ENCODE results near the gene IRF2BP2. TPM values are rescaled to one million over a fixed set of nuclear protein-coding genes. Genes with fewer than 3 reads are reported as not detected.

Gene IRF2BP2
- total and polyA plus RNA-seq, 2 of the 13 experiments (the other 11 are each of a cell fraction or from before 2014, with no cell fraction given), result 140 to 147 TPM

DNA sequence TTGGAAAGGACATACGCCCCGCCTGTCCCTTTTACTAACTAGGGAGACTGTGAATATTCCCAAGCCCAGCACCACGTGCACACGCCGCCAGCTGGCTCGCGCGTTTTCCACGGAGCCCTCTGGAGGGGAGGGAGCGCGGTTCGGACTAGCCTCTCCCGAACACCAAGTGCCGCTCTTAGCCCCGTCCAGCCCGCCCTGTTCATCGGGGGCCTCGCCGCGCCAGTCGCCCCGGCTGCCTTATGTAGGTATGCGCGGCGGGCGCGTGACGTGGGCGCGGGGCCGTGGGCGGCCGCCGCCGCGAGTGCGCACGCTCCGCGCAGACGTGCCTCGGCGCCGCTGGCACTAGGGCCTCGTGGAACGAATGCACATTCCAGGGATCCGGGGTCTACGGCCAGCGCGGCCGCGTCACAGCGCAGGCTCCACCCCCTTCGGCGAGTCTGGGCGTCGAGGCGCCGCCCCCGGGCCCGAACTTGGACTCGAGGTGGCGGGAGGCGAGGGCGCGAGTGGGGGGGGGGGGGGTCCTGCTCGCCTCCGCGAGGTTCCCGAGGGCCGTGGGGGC is 767 bp upstream of the IRF2BP2 start (continued):
- TF ChIP-seq, protein P1, sequence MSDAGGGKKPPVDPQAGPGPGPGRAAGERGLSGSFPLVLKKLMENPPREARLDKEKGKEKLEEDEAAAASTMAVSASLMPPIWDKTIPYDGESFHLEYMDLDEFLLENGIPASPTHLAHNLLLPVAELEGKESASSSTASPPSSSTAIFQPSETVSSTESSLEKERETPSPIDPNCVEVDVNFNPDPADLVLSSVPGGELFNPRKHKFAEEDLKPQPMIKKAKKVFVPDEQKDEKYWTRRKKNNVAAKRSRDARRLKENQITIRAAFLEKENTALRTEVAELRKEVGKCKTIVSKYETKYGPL (CRISPR knock-in tag; IDR thresholded peaks at IDR 0.05), result peak; percentile 50; the same call in 1 of the 2 replicates
- TF ChIP-seq NFE2L2 (IDR thresholded peaks at IDR 0.05; ENCODE audit: low read length), result no peak
- TF ChIP-seq ZNF350 (CRISPR knock-in tag; IDR thresholded peaks at IDR 0.05; ENCODE audit: borderline replicate concordance, low read depth), result 0 out of 2 replicates have a peak, but pooled peaks have one; percentile 50
- peak; percentile 81; the same call in 1 of the 2 replicates for TF ChIP-seq CREB1 (IDR thresholded peaks at IDR 0.05)
- TF ChIP-seq CREB1 (CRISPR knock-in tag; IDR thresholded peaks at IDR 0.05), result no peak
- TF ChIP-seq SRSF4 (IDR thresholded peaks at IDR 0.05; ENCODE audit: low read depth, low read length, poor library complexity, severe bottlenecking), result no peak
- TF ChIP-seq, protein P2, sequence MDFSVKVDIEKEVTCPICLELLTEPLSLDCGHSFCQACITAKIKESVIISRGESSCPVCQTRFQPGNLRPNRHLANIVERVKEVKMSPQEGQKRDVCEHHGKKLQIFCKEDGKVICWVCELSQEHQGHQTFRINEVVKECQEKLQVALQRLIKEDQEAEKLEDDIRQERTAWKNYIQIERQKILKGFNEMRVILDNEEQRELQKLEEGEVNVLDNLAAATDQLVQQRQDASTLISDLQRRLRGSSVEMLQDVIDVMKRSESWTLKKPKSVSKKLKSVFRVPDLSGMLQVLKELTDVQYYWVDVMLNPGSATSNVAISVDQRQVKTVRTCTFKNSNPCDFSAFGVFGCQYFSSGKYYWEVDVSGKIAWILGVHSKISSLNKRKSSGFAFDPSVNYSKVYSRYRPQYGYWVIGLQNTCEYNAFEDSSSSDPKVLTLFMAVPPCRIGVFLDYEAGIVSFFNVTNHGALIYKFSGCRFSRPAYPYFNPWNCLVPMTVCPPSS (IDR thresholded peaks at IDR 0.05), result no peak
- peak; percentile 45; the same call in 1 of the 2 replicates for TF ChIP-seq ZMYM3 (CRISPR knock-in tag; IDR thresholded peaks at IDR 0.05)
- TF ChIP-seq, protein P3, sequence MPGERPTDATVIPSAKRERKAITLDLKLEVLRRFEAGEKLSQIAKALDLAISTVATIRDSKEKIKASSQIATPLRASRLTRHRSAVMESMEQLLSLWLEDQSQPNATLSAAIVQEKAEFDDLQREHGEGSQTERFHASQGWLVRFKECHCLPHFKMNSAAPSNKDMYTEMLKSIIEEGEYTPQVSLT (CRISPR knock-in tag; IDR thresholded peaks at IDR 0.05; ENCODE audit: borderline replicate concordance, low read depth), result no peak; the same call in 1 of the 2 replicates
- no peak for TF ChIP-seq ZNF207 (IDR thresholded peaks at IDR 0.05; ENCODE audit: borderline replicate concordance)
- no peak for TF ChIP-seq ZNF3 (CRISPR knock-in tag; IDR thresholded peaks at IDR 0.05)
- no peak for TF ChIP-seq ZBTB21 (CRISPR knock-in tag; IDR thresholded peaks at IDR 0.05)
- TF ChIP-seq ZKSCAN8 (CRISPR knock-in tag; IDR thresholded peaks at IDR 0.05; ENCODE audit: borderline replicate concordance), result no peak
- TF ChIP-seq MIXL1 (CRISPR knock-in tag; IDR thresholded peaks at IDR 0.05), result no peak
- TF ChIP-seq, protein P4, sequence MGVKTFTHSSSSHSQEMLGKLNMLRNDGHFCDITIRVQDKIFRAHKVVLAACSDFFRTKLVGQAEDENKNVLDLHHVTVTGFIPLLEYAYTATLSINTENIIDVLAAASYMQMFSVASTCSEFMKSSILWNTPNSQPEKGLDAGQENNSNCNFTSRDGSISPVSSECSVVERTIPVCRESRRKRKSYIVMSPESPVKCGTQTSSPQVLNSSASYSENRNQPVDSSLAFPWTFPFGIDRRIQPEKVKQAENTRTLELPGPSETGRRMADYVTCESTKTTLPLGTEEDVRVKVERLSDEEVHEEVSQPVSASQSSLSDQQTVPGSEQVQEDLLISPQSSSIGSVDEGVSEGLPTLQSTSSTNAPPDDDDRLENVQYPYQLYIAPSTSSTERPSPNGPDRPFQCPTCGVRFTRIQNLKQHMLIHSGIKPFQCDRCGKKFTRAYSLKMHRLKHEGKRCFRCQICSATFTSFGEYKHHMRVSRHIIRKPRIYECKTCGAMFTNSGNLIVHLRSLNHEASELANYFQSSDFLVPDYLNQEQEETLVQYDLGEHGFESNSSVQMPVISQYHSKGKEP (CRISPR knock-in tag; IDR thresholded peaks at IDR 0.05), result no peak
- no peak for TF ChIP-seq ZNF850 (CRISPR knock-in tag; conservative IDR thresholded peaks at IDR 0.05)
- no peak for TF ChIP-seq NPAS2 (CRISPR knock-in tag; IDR thresholded peaks at IDR 0.05; ENCODE audit: borderline replicate concordance)
- TF ChIP-seq, protein P5, sequence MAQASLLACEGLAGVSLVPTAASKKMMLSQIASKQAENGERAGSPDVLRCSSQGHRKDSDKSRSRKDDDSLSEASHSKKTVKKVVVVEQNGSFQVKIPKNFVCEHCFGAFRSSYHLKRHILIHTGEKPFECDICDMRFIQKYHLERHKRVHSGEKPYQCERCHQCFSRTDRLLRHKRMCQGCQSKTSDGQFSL (CRISPR knock-in tag; IDR thresholded peaks at IDR 0.05), result peak; percentile 93; the same call in 1 of the 2 replicates
- TF ChIP-seq ZNF564 (CRISPR knock-in tag; IDR thresholded peaks at IDR 0.05), result no peak; the same call in 1 of the 2 replicates
- peak; percentile 25; the same call in 1 of the 2 replicates for TF ChIP-seq ZNF232 (CRISPR knock-in tag; IDR thresholded peaks at IDR 0.05; ENCODE audit: borderline replicate concordance)
- TF ChIP-seq SOX6 (IDR thresholded peaks at IDR 0.05), result no peak
- no peak; the same call in 1 of the 2 replicates for TF ChIP-seq SOX6 (CRISPR knock-in tag; IDR thresholded peaks at IDR 0.05)
- TF ChIP-seq ZNF558 (CRISPR knock-in tag; IDR thresholded peaks at IDR 0.05; ENCODE audit: borderline replicate concordance), result peak; percentile 92; the same call in 1 of the 2 replicates
- TF ChIP-seq, protein P6, sequence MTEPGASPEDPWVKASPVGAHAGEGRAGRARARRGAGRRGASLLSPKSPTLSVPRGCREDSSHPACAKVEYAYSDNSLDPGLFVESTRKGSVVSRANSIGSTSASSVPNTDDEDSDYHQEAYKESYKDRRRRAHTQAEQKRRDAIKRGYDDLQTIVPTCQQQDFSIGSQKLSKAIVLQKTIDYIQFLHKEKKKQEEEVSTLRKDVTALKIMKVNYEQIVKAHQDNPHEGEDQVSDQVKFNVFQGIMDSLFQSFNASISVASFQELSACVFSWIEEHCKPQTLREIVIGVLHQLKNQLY (CRISPR knock-in tag; IDR thresholded peaks at IDR 0.05), result no peak; the same call in 1 of the 2 replicates
- peak; percentile 43; the same call in 1 of the 2 replicates for TF ChIP-seq HDAC2 (CRISPR knock-in tag; IDR thresholded peaks at IDR 0.05)
- no peak for TF ChIP-seq MATR3 (CRISPR knock-in tag; IDR thresholded peaks at IDR 0.05)
- TF ChIP-seq ZNF570 (CRISPR knock-in tag; IDR thresholded peaks at IDR 0.05; ENCODE audit: borderline replicate concordance), result no peak; the same call in 1 of the 2 replicates

Data from HepG2 (cell line).